Right ventricle myocardium superior (tissue), 1 donor: ENCODE data around the gene CSPG4. TPM values are rescaled to one million over a fixed set of nuclear protein-coding genes. Genes with fewer than 3 reads are reported as not detected.
A peak's percentile ranks its signal among the peaks of the same experiment; 100 is the strongest.
"Not testable (repeated sequence)": the region's sequence is repeated elsewhere in the genome, so short reads cannot be mapped to it uniquely, and the experiment has no call there.

ENCODE experiments used
- ATAC-seq: fragments of 200-7000 bp; cut with Tn5 transposase; one replicate; pipeline ENCODE4 v1.9.1; 2020; ENCODE audit warnings: mild to moderate bottlenecking; ENCODE audit not compliant: poor library complexity
- DNase-seq: peaks from one replicate; pipeline ENCODE4 v3.0.0-alpha.2; 2020
- intact Hi-C: fragments of 100-400 bp; cut with DNase I; formaldehyde crosslinking; loops from one replicate; pipeline ENCODE4 v1.11.2; 2022
- total RNA-seq: library from RNA; stranded (reverse); fragmentation: NEBNext Ultra II Directional; extraction: Animal tissue kit (Norgen Biotek cat#: 25700); gene quantifications from one replicate; pipeline ENCODE4 v1.2.1, GENCODE V29; 2021
- donor health status: DM: no; HTN: yes; CAD: no; lungs with severe emphysema.

Gene CSPG4
- total RNA-seq, 1 donor from 2014 or later = 5.2 TPM

- DNase-seq, ATAC-seq: not testable (repeated sequence)
- intact Hi-C loops = loop anchor here (5.0 to 10.0 kb wide), 2 partner anchors 67 to 96 kb away; no protein-coding TSS in a partner anchor
Observed at GRCh38 chr15:75730376-75731247, 18.0 kb upstream of the CSPG4 start.

DNA sequence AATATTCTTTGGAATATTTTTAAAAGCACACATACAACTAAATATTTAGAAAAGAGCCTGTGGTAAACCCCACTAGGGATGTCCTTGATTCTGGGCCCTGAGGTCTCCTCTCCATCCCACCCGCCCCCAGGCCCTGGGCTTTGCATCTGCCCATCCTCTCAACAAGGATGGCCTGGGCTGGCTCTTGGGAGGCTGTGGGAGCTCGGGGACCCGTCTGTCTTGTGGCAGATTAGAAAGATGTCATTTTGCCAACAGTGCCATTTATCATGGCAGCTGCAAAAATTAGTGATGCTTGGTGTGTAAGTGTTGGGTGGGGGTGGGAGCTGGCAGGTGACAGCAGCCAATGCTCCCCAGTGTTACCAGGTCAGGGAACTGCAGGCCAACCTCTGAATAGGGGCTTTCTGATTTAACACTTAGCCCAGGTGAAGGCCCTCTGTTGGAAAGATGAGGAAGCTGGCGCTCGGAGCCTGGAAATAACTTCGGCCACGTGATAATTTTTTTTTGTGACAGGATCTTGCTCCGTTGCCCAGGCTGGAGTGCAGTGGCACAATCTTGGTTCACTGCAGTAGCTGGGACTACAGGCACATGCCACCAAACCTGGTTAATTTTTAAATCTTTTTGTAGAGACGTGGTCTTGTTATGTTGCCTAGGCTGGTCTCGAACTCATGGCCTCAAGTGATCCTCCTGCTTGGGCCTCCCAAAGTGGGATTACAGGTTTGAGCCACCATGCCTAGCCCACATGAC, 16.9 kb upstream of the CSPG4 start:
- intact Hi-C loops = loop anchor here (5.0 to 10.0 kb wide), 3 partner anchors 37 to 95 kb away; no protein-coding TSS in a partner anchor
- DNase-seq = no peak
- ATAC-seq = no peak

GRCh38 chr15:75727851-75728715, 15.4 kb upstream of the CSPG4 start:
- intact Hi-C loops = loop anchor here (5.0 kb wide), 1 partner anchor 36 kb away; no protein-coding TSS in a partner anchor
- ATAC-seq = no peak
- DNase-seq = peak; percentile 79

DNA sequence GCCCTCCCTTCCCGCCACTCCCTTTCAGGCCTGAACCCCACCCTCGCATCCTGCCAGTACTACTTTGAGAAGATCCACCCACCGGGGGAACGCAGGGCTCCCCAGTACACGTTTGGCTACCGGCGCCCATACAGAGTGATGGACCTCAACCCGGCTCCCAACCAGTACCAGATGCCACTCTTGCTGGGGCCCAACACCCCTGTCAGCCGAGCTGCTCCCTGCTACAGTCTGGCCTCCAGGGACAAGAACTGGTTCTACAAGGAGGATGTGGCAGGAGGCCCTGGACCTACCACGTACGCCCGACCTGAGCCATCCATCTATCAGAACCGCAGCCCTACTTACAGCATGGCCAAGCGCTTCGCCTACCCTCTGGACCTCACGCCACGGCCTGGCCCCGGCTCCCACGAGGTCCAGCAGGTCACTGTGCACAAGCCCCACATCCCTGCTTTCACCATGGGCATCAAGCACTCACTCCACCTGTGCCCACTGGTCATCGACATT, 14.4 kb upstream of the CSPG4 start:
- ATAC-seq (no peak), DNase-seq (peak; percentile 26)
- intact Hi-C loops = loop anchor here (5.0 kb wide), 1 partner anchor 35 kb away; no protein-coding TSS in a partner anchor

DNA sequence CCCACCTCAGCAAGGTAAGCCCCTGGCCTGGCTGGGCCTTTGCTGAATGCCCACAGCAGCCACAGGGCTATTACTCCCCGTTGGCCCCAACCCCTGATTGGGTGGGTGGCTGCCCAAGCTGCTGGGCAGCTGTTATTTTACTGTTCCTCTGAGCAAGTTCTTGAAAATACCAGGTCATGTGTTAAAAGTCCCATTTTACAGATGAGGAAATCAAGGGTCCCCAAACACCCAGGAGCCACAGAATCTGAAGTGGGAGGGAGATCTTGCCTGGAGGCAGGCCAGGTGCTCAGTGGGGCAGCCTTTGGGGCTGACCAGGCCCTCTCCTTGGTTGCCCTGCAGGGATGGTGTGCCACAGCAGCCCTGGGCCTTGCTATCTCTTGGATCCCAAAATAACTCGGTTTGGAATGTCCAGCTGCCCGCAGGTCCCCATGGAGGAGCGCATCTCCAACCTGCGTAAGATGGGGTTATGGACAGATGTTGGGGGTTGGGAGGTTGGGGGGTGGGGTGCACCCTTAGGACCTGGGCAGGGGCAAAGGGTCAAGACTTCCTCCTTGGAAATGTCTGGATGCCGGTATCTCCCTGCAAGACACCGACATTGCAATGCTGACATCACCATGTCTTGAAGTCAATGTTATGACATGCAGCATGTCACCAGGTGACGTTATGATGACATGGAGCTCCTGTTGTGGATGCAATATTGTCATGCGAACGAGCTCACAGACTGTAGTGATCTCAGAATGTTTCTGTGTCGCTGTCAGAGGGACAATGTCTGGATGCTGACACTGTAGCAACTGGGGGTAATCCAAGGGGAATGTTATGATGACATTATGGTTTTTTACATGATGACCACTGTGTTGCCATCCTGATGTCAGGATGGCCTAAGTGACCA, 13.3 kb upstream of the CSPG4 start:
- intact Hi-C loops = loop anchor here (5.0 kb wide), 1 partner anchor 34 kb away; no protein-coding TSS in a partner anchor
- DNase-seq (no peak), ATAC-seq (no peak)

DNA sequence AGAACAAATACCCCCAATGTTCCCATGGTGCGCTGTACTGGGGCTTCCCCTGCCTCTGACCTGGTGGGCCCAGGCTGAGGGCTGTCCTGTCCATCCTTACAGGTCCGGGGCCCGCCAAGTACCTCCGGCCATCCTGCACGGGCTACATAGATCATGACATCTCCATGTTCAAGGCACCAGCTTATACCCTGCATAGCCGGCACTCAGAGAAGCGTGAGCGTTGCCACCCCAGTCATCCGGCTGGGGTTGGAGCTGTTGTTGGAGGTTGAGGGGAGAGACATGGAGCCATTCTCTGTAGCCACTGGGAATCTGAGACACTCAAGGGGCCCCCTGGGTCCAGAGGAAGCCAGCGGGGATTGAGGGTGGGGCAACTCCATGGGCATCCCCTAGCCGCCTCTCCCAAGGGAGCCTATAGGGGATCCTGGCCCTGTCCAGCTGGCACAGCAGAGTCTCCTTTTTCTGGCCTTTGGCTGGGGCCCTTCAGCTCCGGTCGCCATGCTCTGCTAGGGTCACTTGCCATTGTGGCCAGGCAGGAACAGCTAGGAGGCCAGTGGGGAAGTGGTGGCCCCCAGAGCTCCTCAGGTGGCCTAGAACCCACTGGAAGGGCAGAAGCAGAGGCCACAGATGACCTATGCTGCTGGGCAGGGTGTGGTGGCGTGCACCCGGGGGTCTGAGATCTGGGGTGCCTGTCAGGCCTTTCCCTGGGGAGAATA, 12.5 kb upstream of the CSPG4 start:
- intact Hi-C loops = loop anchor here (5.0 kb wide), 1 partner anchor 33 kb away; no protein-coding TSS in a partner anchor
- DNase-seq = no peak

GRCh38 chr15:75723847-75724660, 11.4 kb upstream of the CSPG4 start:
- DNase-seq (peak; percentile 94), ATAC-seq (peak; percentile 91)
- intact Hi-C loops = no loop called here

More for the DNA sequence above, 12.5 kb upstream of the CSPG4 start:
- ATAC-seq = no peak

DNA sequence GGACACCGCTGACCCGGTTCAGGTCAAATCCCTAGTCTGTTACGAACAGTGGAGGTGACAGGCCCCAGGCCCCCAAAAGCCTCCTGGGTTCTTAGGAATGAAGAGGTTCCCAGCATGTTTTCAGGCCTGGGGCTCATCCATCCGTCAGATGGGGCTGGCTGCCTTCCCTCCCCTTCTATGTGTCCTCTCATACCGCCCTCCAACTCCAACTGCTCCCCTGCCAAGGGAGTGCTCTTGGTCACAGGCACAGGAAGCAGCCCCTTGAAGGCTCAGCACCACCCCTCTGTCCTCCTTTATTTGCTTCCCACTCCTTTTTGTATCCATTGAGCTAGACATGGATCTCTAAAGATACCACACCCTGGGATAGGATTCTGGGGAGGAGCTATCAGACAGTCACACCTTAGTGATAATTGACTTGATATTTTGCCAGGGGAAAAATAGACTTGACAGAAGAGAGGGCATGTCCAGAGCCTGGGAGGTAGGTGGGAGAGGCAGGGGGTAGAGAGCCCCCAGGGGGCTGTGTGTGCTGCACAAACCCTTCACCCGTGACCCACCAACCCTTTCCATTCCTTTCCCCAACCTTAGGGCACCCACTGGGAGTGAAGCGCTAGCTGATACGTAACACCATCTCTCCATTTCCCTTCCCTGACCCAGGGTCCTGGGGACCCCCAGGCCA, 10.7 kb upstream of the CSPG4 start:
- ATAC-seq = no peak
- no peak for DNase-seq
- intact Hi-C loops = no loop called here

DNA sequence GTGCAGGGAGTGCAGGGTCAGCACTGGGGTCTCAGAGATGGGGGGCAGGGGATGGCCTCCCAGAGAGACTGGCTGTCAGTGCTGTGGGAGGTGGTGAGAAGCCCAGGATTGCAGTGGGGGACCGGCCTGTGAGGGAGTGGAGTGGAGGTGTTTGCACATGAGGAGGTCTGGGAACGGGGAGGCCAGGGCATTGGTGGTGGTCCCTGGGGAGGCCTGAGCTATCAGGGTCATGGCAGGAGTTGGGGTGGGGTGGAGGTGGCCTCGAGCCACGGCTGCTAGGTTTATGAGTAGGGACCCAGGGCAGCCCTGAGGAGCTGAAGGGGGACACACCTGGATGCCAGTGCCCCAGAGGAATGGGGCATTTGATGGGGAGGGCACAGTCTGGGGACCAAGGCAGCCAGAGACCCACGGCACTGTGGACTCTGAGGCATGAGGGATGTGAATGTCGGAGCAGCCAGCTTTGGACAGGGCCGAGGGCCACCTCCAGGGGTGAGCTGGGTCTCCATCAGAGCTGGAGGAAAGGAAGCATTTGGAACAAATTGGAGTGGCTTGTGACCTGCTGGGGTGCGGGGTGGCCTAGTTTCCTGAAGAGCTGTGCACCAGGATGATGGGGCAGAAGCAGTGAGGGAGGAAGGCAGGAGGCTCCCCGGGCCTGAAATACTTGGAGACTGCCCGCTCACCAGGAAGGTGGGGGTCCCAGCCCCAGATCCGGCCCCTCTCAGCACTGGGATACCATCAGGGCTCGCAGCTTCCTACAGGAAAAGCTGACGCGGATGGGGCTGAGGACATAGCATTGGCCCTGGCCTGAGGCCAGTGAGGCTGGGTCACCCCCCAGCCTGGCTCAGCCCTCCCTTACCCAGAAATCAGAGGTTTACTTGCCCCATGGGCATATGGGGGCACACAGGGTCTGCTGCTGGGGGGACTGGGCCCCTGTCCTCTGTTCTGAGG, 9.5 kb upstream of the CSPG4 start:
- intact Hi-C loops = no loop called here
- DNase-seq = peak; percentile 40
- no peak for ATAC-seq

- ATAC-seq = no peak
- intact Hi-C loops = no loop called here
- peak; percentile 26 for DNase-seq
Observed at GRCh38 chr15:75721480-75721922, 8.9 kb upstream of the CSPG4 start.

- intact Hi-C loops = no loop called here
- DNase-seq (peak; percentile 73), ATAC-seq (peak; percentile 14)
Observed at GRCh38 chr15:75720787-75721479, 8.3 kb upstream of the CSPG4 start.

- ATAC-seq = no peak
- intact Hi-C loops = no loop called here
- peak; percentile 20 for DNase-seq
Observed at GRCh38 chr15:75720297-75720696, 7.6 kb upstream of the CSPG4 start.

DNA sequence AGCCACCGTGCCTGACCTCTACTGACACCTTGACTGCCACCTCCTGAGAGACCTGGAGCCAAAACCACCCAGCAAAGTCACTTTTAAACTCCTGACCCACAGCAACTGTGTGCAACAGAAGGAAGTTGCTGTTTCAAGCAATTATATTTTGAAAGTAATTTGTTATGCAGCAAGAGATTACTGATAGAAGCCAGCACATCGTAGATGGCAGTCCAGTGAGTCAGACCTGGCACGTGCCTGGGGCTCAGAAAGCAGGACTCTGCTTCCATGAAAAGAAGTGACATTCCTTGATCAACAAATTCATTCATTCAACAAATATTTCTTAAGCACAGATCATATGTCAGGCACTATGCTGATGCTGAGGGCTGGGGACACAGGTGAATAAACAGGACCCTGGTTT, 5.7 kb upstream of the CSPG4 start:
- intact Hi-C loops = no loop called here
- ATAC-seq (no peak), DNase-seq (peak; percentile 13)

DNA sequence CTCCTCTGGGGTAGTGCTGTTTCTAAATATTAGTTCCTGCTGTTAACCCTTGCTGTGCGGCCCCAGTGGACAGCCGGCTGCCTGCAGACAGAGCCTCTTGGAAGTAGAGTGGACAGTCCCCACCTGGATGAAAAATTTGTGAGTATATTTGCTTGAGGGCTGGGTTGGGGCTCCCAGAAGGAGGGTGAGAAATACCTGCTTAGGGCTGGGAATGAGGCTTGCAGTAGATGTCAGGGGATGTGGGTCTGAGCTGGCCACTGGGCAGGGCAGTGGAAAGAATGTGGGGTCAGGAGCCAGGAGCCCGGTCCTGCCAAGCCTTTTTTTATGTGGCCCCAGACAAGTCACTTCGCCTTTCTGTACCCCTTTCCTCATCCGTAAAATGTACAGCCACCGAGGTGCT, 4.4 kb upstream of the CSPG4 start:
- ATAC-seq, DNase-seq, intact Hi-C loops: not testable (repeated sequence)
